CD4-positive, alpha-beta T cell treated with Interleukin-15 for 4 hours (primary cell): ENCODE measurements around the gene SYT1.

Source experiments
- DNase-seq: peaks from one replicate; pipeline ENCODE4 v3.0.0-alpha.2; 2020; ENCODE audit warnings: low spot score

SYT1 gene

GRCh38 chr12:79358716-79359300 is 494.2 kb downstream of the SYT1 start:
- DNase-seq: no peak

DNA sequence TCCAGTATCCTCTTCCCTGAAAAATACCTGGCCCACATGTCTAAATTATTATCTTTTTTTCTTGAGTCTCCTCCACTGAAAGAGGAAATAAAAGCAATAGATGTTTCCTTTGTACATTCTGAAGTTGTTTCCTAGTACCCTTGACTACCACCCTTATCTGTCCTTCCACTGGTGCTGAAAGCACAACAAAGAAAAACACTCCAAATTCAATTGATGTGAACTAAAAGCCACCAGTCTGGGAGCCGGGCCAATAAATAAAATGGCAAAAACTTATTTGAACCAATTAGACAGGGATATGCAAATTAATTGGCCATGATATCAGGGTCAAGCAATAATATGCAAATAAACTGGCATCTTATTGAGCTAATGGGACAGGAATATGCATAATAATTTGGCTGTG is 495.7 kb downstream of the SYT1 start:
- no peak for DNase-seq

- DNase-seq: no peak
Observed at GRCh38 chr12:79360936-79361335, 496.4 kb downstream of the SYT1 start.

- no peak for DNase-seq
Observed at GRCh38 chr12:79364197-79364596, 499.6 kb downstream of the SYT1 start.

DNA sequence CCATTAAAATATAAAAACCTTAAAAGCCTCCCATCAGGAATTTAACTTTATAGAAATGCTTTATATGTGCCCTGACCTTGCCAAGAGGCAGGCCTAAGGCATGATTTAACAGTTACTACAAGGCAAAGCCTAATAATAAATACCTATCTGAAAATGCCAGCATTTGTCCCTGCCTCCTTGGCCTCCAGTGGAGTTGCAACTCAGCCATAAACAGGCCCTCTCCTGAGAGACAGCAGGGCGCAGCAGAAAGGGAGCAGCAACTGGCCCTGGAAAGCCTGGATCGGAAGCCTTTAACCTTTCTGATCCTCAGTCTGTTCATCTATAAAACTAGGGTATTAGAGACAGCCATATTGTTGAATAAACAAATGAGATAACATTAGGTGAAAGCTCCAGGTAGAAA is 501.8 kb downstream of the SYT1 start:
- no peak for DNase-seq

DNA sequence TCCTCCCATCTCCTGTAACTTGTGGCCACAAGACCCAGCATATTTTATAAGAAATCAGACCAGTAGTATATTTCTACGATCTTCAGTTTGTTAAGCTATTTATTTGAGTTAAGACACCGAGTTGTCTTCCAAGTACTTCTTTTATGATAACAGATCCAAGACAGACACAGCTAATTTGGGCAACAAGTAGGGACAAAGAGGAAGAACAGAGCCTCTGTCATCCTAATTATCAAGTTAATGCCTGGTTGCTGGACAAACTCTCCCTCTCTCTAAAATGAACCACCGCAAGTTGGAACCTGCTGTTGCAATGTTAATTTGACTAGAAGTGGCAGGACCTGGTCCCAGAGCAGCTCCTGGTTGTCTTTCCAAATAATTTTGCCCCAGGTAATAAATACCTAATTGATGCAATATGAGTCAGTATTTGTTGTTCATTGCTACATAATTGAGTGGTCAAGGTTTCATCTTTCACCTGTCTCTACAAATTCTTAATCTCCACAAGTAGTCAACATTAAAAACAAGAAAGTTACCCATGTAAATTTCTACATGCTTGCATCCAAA is 502.5 kb downstream of the SYT1 start:
- DNase-seq: no peak

DNA sequence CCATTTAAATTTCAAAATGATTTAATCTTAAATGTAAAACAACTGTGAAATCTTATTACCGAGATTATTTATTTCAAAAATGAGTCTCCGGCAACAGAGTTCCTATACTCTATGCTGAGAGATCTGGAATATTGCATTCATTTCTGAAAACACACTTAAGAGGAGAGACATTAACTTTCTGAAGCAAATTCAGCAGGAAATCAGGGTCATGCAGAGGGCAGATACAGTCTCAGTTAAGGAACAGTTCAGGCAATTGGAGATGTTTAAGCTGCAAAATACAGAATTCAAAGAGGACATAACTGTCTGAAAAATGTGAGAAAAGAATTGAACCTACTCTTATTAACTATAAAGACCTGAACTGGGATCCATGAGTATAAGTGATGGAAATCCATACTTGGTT is 505.4 kb downstream of the SYT1 start:
- DNase-seq: no peak

GRCh38 chr12:79371226-79371625 is 506.7 kb downstream of the SYT1 start:
- no peak for DNase-seq

DNA sequence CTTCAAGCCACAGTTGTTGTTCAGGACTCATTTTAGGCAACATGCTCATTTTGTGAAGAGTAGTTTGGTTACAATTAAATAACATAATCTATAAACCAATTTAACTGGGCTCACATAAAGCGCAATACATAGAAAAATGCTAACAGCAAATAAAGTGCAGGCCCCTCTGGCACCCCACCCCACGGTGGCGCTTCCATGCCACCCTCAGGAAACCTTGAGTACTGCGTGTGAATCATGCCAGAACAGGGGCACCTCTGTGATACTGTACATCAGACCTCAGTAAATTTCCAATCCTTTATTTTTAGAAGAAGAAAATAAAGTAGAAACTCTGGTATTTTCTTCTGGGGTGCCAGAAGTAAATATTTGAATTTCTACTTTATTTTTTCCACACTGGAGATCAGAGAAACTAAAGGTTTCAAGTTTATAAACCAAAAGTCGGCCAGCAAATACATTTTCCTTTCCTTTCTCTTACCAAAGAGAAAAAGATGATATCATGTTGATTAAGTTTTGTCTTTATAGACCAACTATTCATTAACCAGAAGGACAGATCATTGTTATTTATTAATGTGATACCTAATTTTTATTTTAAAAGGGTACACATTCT is 509.4 kb downstream of the SYT1 start:
- no peak for DNase-seq

GRCh38 chr12:79374545-79374944 is 510.0 kb downstream of the SYT1 start:
- no peak for DNase-seq

DNA sequence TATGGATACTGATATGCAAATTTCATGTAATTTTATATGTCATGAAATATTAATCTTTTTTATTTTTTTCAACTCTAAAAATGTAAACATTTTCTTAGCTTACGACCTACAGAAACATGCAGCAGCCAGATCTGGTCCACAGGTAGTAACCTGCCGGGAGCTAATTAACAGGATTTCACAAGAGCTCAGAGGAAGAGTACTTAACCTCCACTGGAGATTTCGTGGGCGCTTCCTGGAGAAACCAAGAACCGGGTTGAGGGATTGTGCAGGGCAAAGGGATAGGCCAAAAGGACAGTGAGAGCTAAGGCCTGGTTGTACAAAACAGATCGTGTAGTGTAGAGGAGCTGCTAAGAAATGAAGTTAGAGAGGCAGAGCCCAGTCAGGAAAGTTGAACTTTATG is 510.5 kb downstream of the SYT1 start:
- DNase-seq: no peak

- no peak for DNase-seq
Observed at GRCh38 chr12:79378496-79378895, 513.9 kb downstream of the SYT1 start.

DNA sequence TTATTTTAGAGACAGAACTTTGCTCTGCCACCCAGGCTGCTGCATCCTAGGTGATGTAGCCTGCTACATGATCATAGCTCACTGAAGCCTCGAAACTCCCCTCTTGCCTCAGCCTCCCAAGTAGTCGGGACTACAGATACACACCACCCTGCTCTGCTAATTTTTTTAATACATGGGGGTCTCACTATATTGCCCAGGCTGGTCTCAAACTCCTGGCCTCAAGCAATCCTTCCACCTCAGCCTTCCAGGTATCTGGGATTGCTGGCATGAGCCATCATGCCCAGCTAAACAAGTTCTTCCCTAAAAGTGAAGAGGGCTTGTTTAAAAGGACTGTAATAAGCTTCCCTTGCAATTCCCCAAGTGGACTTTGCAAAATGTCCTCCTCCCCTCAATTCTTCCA is 515.8 kb downstream of the SYT1 start:
- no peak for DNase-seq

DNA sequence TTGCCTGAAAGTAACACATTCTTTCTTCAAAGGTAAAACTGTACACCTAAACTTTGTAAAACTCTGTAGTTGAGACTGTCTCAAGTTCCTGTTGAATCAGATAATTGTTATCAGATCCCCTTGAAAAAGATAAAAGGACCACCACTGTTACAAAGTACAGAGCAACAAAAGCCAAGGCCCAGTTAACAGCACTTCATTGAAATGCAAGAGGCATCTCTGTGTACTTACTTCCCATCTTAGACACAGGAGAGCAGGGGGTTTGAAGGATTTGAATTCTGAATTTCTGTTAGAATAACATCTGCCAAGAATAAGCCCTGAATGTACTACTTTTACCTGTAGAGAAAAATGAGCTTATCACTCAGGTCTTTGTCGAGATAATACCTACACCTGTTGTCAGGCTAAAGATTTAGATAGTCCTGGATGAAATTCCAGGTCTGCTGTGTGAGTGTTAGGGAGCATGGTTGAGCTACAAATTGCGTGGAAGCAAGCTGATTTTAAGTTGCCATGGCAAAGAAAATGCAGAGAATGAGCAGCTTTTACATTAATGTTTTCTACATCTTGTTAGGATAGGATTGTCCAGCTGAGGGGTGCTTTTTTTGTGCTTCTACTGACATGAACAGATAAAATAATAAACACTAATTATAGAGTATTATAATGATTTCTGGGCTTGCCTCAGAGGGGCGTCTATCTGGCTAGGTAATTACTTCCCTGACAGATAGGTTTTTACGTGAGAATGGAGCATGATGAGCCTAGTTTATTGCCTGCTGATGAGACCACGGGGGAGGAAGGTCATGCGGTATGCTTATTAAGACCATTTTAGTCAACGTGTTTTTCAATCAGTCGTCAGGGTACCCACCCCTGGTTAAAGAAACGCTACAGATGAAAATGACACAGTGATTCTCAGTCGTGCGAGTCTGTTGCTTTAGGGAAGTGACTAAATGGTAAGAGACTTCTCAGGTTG is 517.0 kb downstream of the SYT1 start:
- DNase-seq: no peak

DNA sequence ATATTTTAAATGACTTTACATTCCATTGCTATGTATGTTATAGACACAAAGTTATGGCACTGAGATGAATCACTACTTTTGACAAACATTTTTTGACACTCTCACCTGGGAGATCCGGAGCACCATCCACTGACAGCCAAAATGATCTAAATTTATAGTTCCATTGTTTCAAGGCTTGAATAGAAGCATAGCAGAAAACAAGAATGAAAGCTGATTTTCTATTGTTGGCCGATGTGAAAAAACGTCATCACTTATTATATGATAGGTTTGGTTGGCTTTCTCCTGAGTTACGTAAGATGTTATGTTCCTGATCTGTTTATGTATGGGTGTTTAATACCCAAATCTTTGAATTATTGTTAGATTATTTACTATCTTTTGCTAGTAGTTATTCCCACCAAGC is 520.0 kb downstream of the SYT1 start:
- no peak for DNase-seq

DNA sequence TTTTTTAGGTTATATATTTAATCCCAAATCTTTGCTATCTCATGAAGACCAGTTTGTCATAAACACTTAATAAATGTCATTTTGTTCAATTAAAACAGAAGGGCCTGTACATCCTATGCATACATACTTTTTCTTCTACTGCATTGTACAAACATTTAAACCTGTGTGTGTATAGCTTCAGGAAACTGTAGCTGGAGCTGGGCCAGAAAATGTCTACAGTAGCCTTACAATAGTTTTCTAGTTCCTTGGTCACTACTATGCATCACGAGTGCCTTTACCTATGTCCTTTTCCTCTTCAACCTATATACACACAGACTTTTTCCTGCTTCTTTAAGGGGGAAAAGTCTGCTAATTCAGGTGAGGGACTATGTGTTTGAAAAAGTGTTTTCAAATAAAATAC is 523.4 kb downstream of the SYT1 start:
- DNase-seq: no peak

GRCh38 chr12:79393842-79394241 is 529.3 kb downstream of the SYT1 start:
- no peak for DNase-seq

DNA sequence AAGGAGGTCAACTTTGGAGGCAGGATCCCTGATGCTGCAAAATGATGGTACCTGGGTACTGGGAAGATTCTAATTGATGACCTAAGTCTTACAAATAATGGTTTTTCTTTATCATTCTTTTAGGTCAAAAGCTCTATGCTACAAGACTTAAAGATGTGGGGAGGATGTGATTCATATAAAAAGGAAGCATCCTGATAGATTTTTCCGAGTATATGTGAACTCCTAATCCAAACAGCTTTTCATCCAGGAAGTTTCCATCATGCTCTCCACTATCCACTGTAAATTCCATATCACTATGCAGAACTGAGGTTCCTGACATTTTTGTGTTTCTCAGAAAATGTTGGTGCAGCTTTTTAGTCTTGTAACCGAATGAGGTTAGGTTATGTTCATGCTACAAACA is 533.0 kb downstream of the SYT1 start:
- no peak for DNase-seq

- DNase-seq: no peak
Observed at GRCh38 chr12:79400481-79400880, 535.9 kb downstream of the SYT1 start.

DNA sequence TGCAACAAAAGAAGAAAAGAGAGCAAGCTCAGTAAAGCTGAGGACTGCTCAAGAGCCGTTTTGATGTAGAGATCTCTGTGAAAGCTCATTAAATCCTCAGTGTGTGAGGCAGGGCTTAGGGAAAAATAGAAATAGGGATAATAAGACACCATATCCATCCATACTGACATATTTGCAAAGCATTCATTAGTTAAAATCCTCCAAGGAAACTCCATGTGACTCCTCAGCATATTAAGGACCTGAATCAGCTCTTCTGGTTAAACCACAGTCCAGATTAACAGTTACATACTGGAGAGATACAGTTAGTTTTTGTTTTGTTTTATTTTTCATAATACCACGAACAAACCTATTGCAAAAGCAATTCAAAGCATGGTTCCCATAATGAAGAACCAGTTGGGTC is 538.0 kb downstream of the SYT1 start:
- no peak for DNase-seq

- DNase-seq: no peak
Observed at GRCh38 chr12:79406993-79407392, 542.4 kb downstream of the SYT1 start.

DNA sequence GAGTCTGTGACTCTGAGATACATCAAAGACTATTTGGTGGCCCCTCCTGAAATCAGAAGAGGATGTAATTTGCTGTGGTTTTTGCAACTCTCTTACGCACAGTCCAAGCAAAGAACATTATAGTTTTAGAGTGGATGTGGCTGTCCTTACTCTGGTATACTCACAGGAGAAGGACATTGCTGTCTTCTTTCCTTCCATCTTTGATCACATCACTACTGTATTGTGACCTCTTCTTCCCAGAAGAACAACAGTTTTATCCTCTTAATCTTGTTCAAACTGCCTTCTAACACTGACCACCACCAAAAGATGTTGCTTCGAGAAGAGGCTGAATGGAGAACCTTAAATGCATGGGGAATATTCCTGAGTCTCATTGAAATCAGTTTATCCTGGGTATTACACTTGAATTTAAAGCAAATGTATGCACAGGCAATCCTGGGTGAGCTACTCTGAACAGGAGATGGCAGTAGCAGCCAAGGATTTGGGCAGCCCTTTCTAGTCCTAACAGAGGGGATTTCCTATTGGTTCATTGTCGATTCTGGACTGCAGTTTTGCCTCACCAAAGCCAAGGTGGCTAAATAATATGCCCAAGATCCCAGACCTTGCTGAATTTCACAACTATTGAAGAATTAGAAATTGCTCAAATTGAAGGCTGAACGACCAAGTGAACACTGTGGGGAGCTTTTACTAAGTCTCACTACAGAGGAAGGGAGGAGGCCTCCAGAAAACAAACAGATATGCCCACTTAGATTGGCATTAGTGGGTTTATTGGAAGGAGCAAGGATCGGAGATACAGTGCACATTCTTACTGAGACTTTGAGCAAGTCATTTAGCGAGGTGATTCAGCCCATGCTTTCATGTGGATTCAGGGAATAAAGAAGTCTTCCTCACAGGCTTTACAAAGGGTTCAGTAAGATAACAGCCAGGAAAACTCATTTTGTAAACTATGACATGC is 543.4 kb downstream of the SYT1 start:
- DNase-seq: no peak
